Liver (tissue), 9 donors: Measurements from ENCODE around the gene MRRF. TPM values are rescaled to one million over a fixed set of nuclear protein-coding genes. Genes with fewer than 3 reads are reported as not detected.
A peak's percentile ranks its signal among the peaks of the same experiment; 100 is the strongest.

Experiments used
- DNase-seq: peaks from one replicate; pipeline ENCODE4 v3.0.0-alpha.2; 2017; ENCODE audit warnings: low spot score
- H3K27ac ChIP-seq, 2 donors: one replicate each; pipeline ENCODE4 v1.7.0; 2013; ENCODE audit warnings: inconsistent platforms in 2 of 2, low read length in 2 of 2, control low read depth in 1 of 2, low read depth in 1 of 2, mild to moderate bottlenecking in 1 of 2
- H3K27me3 ChIP-seq, 4 donors: one replicate each; pipeline versions ENCODE4 v1.6.1 to v1.7.0; 2013; ENCODE audit warnings: low read length in 3 of 4, inconsistent platforms in 1 of 4, mild to moderate bottlenecking in 1 of 4, moderate library complexity in 1 of 4; ENCODE audit not compliant: control insufficient read depth in 4 of 4, insufficient read depth in 4 of 4
- H3K36me3 ChIP-seq, 4 donors: one replicate each; pipeline versions ENCODE4 v1.6.1 to v1.7.0; 2013; ENCODE audit warnings: low read length in 3 of 4, mild to moderate bottlenecking in 3 of 4, low read depth in 1 of 4, moderate library complexity in 1 of 4; ENCODE audit not compliant: control insufficient read depth in 4 of 4, insufficient read depth in 3 of 4
- H3K4me1 ChIP-seq, 4 donors: one replicate each; pipeline versions ENCODE4 v1.6.1 to v1.7.0; 2013; ENCODE audit warnings: low read length in 3 of 4, mild to moderate bottlenecking in 3 of 4, moderate library complexity in 1 of 4; ENCODE audit not compliant: control insufficient read depth in 4 of 4, insufficient read depth in 4 of 4
- H3K4me3 ChIP-seq, 3 donors: one replicate each; pipeline versions ENCODE4 v1.6.1 to v1.7.0; 2013; ENCODE audit warnings: low read length in 3 of 3, control low read depth in 1 of 3, low read depth in 1 of 3, mild to moderate bottlenecking in 1 of 3
- H3K9ac ChIP-seq, 2 donors: one replicate each; pipeline ENCODE4 v1.7.0; 2013; ENCODE audit warnings: low read length in 2 of 2, mild to moderate bottlenecking in 2 of 2, moderate library complexity in 2 of 2, control low read depth in 1 of 2, low read depth in 1 of 2
- H3K9me3 ChIP-seq, 4 donors: one replicate each; pipeline versions ENCODE4 v1.6.1 to v1.7.0; 2013; ENCODE audit warnings: low read length in 3 of 4; ENCODE audit not compliant: control insufficient read depth in 4 of 4
- CTCF ChIP-seq: fragments of 150-350 bp; IDR thresholded peaks from 2 replicates; pipeline ENCODE4 v1.5.1; 2017; ENCODE audit warnings: improper control_type of control experiment, low read depth, low read length; ENCODE audit not compliant: missing input control
- FOXA1 ChIP-seq: IDR thresholded peaks from 2 replicates; pipeline ENCODE4 v1.6.1; 2016; ENCODE audit warnings: antibody characterized with exemption
- FOXA2 ChIP-seq: IDR thresholded peaks from 2 replicates; pipeline ENCODE4 v1.6.1; 2016; ENCODE audit warnings: antibody characterized with exemption
- HNF4A ChIP-seq, 2 donors: conservative IDR thresholded peaks; 2 replicates each; pipeline ENCODE4 v1.6.1; 2016; ENCODE audit warnings: antibody characterized with exemption in 2 of 2, mild to moderate bottlenecking in 2 of 2
- JUND ChIP-seq, 2 donors: IDR thresholded peaks; 2 replicates each; pipeline ENCODE4 v1.6.1; 2016; ENCODE audit warnings: antibody characterized with exemption in 2 of 2
- MAX ChIP-seq: IDR thresholded peaks from 2 replicates; pipeline ENCODE4 v1.6.1; 2016; ENCODE audit warnings: antibody characterized with exemption
- NR2F2 ChIP-seq: IDR thresholded peaks from 2 replicates; pipeline ENCODE4 v1.6.1; 2016; ENCODE audit warnings: antibody characterized with exemption
- REST ChIP-seq: IDR thresholded peaks from 2 replicates; pipeline ENCODE4 v1.6.1; 2016; ENCODE audit warnings: antibody characterized with exemption, mild to moderate bottlenecking
- RXRA ChIP-seq, 2 donors: IDR thresholded peaks; 2 replicates each; pipeline ENCODE4 v1.6.1; 2017 to 2018; ENCODE audit warnings: antibody characterized with exemption in 2 of 2, mild to moderate bottlenecking in 1 of 2
- SP1 ChIP-seq: IDR thresholded peaks from 2 replicates; pipeline ENCODE4 v1.6.1; 2018; ENCODE audit warnings: antibody characterized with exemption, mild to moderate bottlenecking
- TAF1 ChIP-seq: conservative IDR thresholded peaks from 2 replicates; pipeline ENCODE4 v1.6.1; 2016; ENCODE audit warnings: antibody characterized with exemption, mild to moderate bottlenecking
- WGBS: extraction: QIAGEN DNeasy Blood & Tissue Kit; methylation state at CpG from one replicate; pipeline ENCODE4 v1.1.7; 2013; 5-methylcytosine and 5-hydroxymethylcytosine counted together
- polyA plus RNA-seq, 2 donors: library from polyadenylated mRNA; stranded (reverse) in 1 of 2; unstranded in 1 of 2; fragments of 200-250 nt in 1 of 2; fragments of >200 nt in 1 of 2; fragmentation: Nextera tagmentation in 1 of 2; extraction: Ambion mirVana in 1 of 2; gene quantifications; one replicate each; pipeline versions ENCODE4 v1.2.1 to v1.2.3, GENCODE V29; 2013 to 2015
- total RNA-seq, 2 donors: library from RNA; depleted of rRNA; stranded (reverse); fragments of >200 nt; gene quantifications; one replicate each; pipeline ENCODE4 v1.2.3, GENCODE V29; 2014
- donor health status: healthy.
- donor health status: healthy.
- donor health status: healthy.
- donor health status: healthy.
- donor health status: healthy.

The MRRF gene
- total and polyA plus RNA-seq, 4 donors = 15.4 to 30.9 (median 22.3) TPM

GRCh38 chr9:122223435-122223834 lies 41.2 kb upstream of the MRRF start:
- H3K9ac ChIP-seq = no peak overlapping the region
- no peak overlapping the region for H3K27ac ChIP-seq
- no peaks in the 10 kb centered on the region for H3K36me3 ChIP-seq
- H3K4me1 ChIP-seq = peaks cover 20 to 40% (median 23%) of the 10 kb centered on the region in 4 donors
- no peak overlapping the region for H3K4me3 ChIP-seq
- TF ChIP-seq TAF1 (no peak), FOXA1 (no peak), REST (no peak), HNF4A (conservative IDR thresholded peaks at IDR 0.05) (no peak), RXRA (IDR thresholded peaks at IDR 0.05) (no peak), MAX (no peak)
- peaks cover 4 to 36% (median 13%) of the 10 kb centered on the region in 4 donors for H3K27me3 ChIP-seq
- 81% methylated on average over 5 of the region's 5 CpGs for WGBS
- DNase-seq = no peak
- H3K9me3 ChIP-seq = peaks cover 0 to 2% (median 0%) of the 10 kb centered on the region in 4 donors

GRCh38 chr9:122225312-122226141 lies 39.2 kb upstream of the MRRF start:
- Histone ChIP-seq H3K36me3 (no peaks in the 10 kb centered on the region), H3K9ac (no peak overlapping the region), H3K27ac (no peak overlapping the region), H3K4me1 (peaks cover 13 to 30% (median 18%) of the 10 kb centered on the region in 4 donors), H3K9me3 (no peaks in the 10 kb centered on the region), H3K4me3 (peak overlapping the region in 2 of 3 donors; percentile 12 to 22), H3K27me3 (peaks cover 2 to 34% (median 17%) of the 10 kb centered on the region in 4 donors)
- no peak for TF ChIP-seq SP1
- TF ChIP-seq CTCF = no peak
- no peak for TF ChIP-seq FOXA2
- TF ChIP-seq NR2F2 = no peak
- TF ChIP-seq TAF1 = no peak
- no peak for TF ChIP-seq MAX
- TF ChIP-seq HNF4A (conservative IDR thresholded peaks at IDR 0.05) = no peak
- no peak for TF ChIP-seq FOXA1
- no peak for TF ChIP-seq JUND (IDR thresholded peaks at IDR 0.05)
- no peak for DNase-seq
- 26% methylated on average over 51 of the region's 51 CpGs for WGBS
